HL-60 (cell line): Measurements from ENCODE around the gene CRIM1.

Experiments used
- DNase-seq, 2 experiments: peaks; one replicate each; pipeline ENCODE4 v3.0.0-alpha.2; 2010 to 2020; ENCODE audit warnings: low read depth in 1 of 2, low spot score in 1 of 2
- H3K27ac ChIP-seq: fragments of 250-450 bp; sonication (Bioruptor Pico); replicated peaks from 2 replicates; pipeline ENCODE4 v1.5.1; 2020; ENCODE audit warnings: mild to moderate bottlenecking, moderate library complexity
- H3K27me3 ChIP-seq: fragments of 250-450 bp; sonication (Bioruptor Pico); 2 replicates; pipeline ENCODE4 v1.5.1; 2021; ENCODE audit warnings: mild to moderate bottlenecking, moderate library complexity; ENCODE audit not compliant: insufficient read depth, poor library complexity, severe bottlenecking
- H3K4me3 ChIP-seq: replicated peaks from 2 replicates; pipeline ENCODE4 v1.5.1; 2011; ENCODE audit warnings: mild to moderate bottlenecking, control low read depth, low read length; ENCODE audit not compliant: insufficient read depth
- CTCF ChIP-seq: IDR thresholded peaks from one replicate; pipeline ENCODE4 v1.5.1; 2011; ENCODE audit warnings: low read length, control low read depth, inconsistent platforms; ENCODE audit not compliant: insufficient read depth
- GABPA ChIP-seq: IDR thresholded peaks from 2 replicates; pipeline ENCODE4 v1.6.1; 2012; ENCODE audit warnings: low read depth
- POLR2AphosphoS5 ChIP-seq: IDR thresholded peaks from 2 replicates; pipeline ENCODE4 v1.6.1; 2012; ENCODE audit warnings: low read depth
- SPI1 ChIP-seq: IDR thresholded peaks from 2 replicates; pipeline ENCODE4 v1.6.1; 2012; ENCODE audit warnings: low read depth, mild to moderate bottlenecking, borderline replicate concordance
- TF ChIP-seq, protein P1 (sequence below): IDR thresholded peaks from 2 replicates; pipeline ENCODE4 v1.6.1; 2012; ENCODE audit warnings: low read depth; ENCODE audit not compliant: insufficient replicate concordance

Gene CRIM1

GRCh38 chr2:36499128-36499820 lies 143.7 kb downstream of the CRIM1 start:
- TF ChIP-seq, protein P1, sequence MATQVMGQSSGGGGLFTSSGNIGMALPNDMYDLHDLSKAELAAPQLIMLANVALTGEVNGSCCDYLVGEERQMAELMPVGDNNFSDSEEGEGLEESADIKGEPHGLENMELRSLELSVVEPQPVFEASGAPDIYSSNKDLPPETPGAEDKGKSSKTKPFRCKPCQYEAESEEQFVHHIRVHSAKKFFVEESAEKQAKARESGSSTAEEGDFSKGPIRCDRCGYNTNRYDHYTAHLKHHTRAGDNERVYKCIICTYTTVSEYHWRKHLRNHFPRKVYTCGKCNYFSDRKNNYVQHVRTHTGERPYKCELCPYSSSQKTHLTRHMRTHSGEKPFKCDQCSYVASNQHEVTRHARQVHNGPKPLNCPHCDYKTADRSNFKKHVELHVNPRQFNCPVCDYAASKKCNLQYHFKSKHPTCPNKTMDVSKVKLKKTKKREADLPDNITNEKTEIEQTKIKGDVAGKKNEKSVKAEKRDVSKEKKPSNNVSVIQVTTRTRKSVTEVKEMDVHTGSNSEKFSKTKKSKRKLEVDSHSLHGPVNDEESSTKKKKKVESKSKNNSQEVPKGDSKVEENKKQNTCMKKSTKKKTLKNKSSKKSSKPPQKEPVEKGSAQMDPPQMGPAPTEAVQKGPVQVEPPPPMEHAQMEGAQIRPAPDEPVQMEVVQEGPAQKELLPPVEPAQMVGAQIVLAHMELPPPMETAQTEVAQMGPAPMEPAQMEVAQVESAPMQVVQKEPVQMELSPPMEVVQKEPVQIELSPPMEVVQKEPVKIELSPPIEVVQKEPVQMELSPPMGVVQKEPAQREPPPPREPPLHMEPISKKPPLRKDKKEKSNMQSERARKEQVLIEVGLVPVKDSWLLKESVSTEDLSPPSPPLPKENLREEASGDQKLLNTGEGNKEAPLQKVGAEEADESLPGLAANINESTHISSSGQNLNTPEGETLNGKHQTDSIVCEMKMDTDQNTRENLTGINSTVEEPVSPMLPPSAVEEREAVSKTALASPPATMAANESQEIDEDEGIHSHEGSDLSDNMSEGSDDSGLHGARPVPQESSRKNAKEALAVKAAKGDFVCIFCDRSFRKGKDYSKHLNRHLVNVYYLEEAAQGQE = no peak
- TF ChIP-seq GABPA (no peak), CTCF (no peak), SPI1 (no peak), POLR2AphosphoS5 (no peak)
- Histone ChIP-seq H3K27me3 (no peaks in the 10 kb centered on the region), H3K4me3 (no peak overlapping the region), H3K27ac (no peak overlapping the region)
- DNase-seq = no peak

GRCh38 chr2:36500072-36500471 lies 144.5 kb downstream of the CRIM1 start:
- TF ChIP-seq POLR2AphosphoS5 (no peak), CTCF (no peak), GABPA (no peak), SPI1 (no peak)
- TF ChIP-seq, protein P1 = no peak
- no peak for DNase-seq
- Histone ChIP-seq H3K4me3 (no peak overlapping the region), H3K27me3 (no peaks in the 10 kb centered on the region), H3K27ac (no peak overlapping the region)

- no peaks in the 10 kb centered on the region for H3K27me3 ChIP-seq
- no peak for DNase-seq
- TF ChIP-seq SPI1 = no peak
- TF ChIP-seq POLR2AphosphoS5 = no peak
- TF ChIP-seq, protein P1 = no peak
- TF ChIP-seq CTCF = no peak
- no peak for TF ChIP-seq GABPA
- H3K4me3 ChIP-seq = no peak overlapping the region
- H3K27ac ChIP-seq = no peak overlapping the region
Observed at GRCh38 chr2:36502081-36502480, 146.5 kb downstream of the CRIM1 start.
